Measurements from ENCODE around the gene RPL34. TPM values are rescaled to one million over a fixed set of nuclear protein-coding genes. Genes with fewer than 3 reads are reported as not detected.

Gene RPL34
- total and polyA plus RNA-seq, 2 of the 4 experiments (the other 2 are of a cell fraction) = 1,435 to 2,037 TPM

GRCh38 chr4:108596344-108596743 is 24.0 kb upstream of the RPL34 start:
- no peak overlapping the region for H2AFZ ChIP-seq (replicated peaks; ENCODE audit: low read length, poor library complexity)
- H4K5ac ChIP-seq (ENCODE audit: low read depth, low read length) = no peak overlapping the region
- intact Hi-C loops (cut with micrococcal nuclease) = no loop called here
- peak; percentile 9 for DNase-seq
- H3K4me1 ChIP-seq (ENCODE audit: control insufficient read depth, insufficient read depth, low read length) = peaks cover 1% of the 10 kb centered on the region; the same call in 1 of the 2 replicates
- no peak overlapping the region for H3K27ac ChIP-seq (ENCODE audit: insufficient read depth, low read length)
- H3K9me3 ChIP-seq (ENCODE audit: control insufficient read depth, insufficient read depth, low read length) = no peaks in the 10 kb centered on the region
- H2BK120ac ChIP-seq (ENCODE audit: low read depth, low read length) = no peak overlapping the region
- no peak overlapping the region for H3K4ac ChIP-seq (ENCODE audit: low read depth, low read length)
- H2AK5ac ChIP-seq (ENCODE audit: low read depth, low read length) = no peak overlapping the region
- 100% methylated on average over 1 of the region's 1 CpG; no CpG with 5 or more reads in 1 of the 2 experiments for WGBS, 2 experiments (ENCODE audit: extremely low coverage in 2 of 2, insufficient read length in 1 of 2)
- in situ Hi-C loops (cut with MboI; ENCODE audit: low sequenced_read_pairs) = no loop called here
- H2BK20ac ChIP-seq (ENCODE audit: low read depth, low read length) = no peak overlapping the region
- no peak overlapping the region for H2BK15ac ChIP-seq (ENCODE audit: low read depth, low read length)
- H3K9ac ChIP-seq (ENCODE audit: low read depth, low read length) = no peak overlapping the region
- no peak overlapping the region for H2BK5ac ChIP-seq (ENCODE audit: low read depth, low read length, poor library complexity, severe bottlenecking)
- H3K14ac ChIP-seq (replicated peaks; ENCODE audit: low read depth, low read length) = no peak overlapping the region
- ChIA-PET CTCF (no interaction called here), POLR2A (ENCODE audit: unreplicated experiment) (no interaction called here)
- no peak overlapping the region for H2AK9ac ChIP-seq (replicated peaks; ENCODE audit: low read depth, low read length, poor library complexity)
- no peak overlapping the region for H3K4me2 ChIP-seq (ENCODE audit: low read depth, low read length)
- peak; percentile 86 for TF ChIP-seq MAFK (IDR thresholded peaks at IDR 0.05; ENCODE audit: low read depth, low read length)
- no peak for TF ChIP-seq CHD1 (IDR thresholded peaks at IDR 0.05; ENCODE audit: low read depth, low read length)
- no peak for TF ChIP-seq CEBPB (IDR thresholded peaks at IDR 0.05; ENCODE audit: low read depth, low read length)
- no peak for TF ChIP-seq FOS (IDR thresholded peaks at IDR 0.05; ENCODE audit: low read depth, low read length)
- TF ChIP-seq CTCF (conservative IDR thresholded peaks at IDR 0.05; ENCODE audit: low read depth, low read length) = no peak
- no peaks in the 10 kb centered on the region for H3K9me1 ChIP-seq (ENCODE audit: insufficient read depth, low read length)
- no TSS peak for BruUV-seq (replicated peaks)
- no peaks in the 10 kb centered on the region for H3K27me3 ChIP-seq (ENCODE audit: control insufficient read depth, insufficient read depth, low read length)
- no peaks in the 10 kb centered on the region for H3K36me3 ChIP-seq (ENCODE audit: control insufficient read depth, insufficient read depth, low read length)
- H4K91ac ChIP-seq (ENCODE audit: insufficient read depth, low read depth, low read length) = no peak overlapping the region
- dilution Hi-C loops (cut with HindIII; ENCODE audit: low sequenced_read_pairs, unreplicated experiment) = no loop called here
- H4K8ac ChIP-seq (ENCODE audit: low read depth in 2 of 2, low read length in 2 of 2) = no peak overlapping the region
- no peak overlapping the region for H3K4me3 ChIP-seq (ENCODE audit: insufficient read depth, low read depth, low read length)
- H4K20me1 ChIP-seq (ENCODE audit: insufficient read depth, low read length) = no peaks in the 10 kb centered on the region
- no peak overlapping the region for H3K23ac ChIP-seq (ENCODE audit: low read depth, low read length)
- ATAC-seq (ENCODE audit: low read depth) = no peak
- H3K56ac ChIP-seq (ENCODE audit: extremely low read depth, insufficient read depth, low read length) = no peak overlapping the region
- no peaks in the 10 kb centered on the region for H3K79me1 ChIP-seq (ENCODE audit: low read depth in 1 of 2, low read length in 2 of 2)
- H3K18ac ChIP-seq (ENCODE audit: low read depth, low read length) = no peak overlapping the region

Data from IMR-90 (cell line).